Measurements from ENCODE around the gene SGMS2.

DNA sequence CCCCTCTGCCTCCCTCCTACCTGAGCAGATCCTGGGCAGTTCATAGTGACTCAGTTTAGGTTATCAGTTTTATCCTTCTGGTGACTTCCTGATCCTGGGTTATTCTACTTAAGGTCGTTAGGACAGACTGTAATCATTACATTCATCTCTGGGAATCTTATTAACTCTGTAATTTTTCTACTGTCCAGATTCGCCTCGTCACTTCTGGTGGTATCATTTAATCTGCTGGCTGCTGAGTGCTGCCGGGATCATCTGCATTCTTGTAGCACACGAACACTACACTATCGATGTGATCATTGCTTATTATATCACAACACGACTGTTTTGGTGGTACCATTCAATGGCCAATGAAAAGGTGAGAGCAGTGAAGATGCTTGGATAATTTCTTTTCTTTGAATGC is 83.6 kb downstream of the SGMS2 start:
- TF ChIP-seq, protein P1, sequence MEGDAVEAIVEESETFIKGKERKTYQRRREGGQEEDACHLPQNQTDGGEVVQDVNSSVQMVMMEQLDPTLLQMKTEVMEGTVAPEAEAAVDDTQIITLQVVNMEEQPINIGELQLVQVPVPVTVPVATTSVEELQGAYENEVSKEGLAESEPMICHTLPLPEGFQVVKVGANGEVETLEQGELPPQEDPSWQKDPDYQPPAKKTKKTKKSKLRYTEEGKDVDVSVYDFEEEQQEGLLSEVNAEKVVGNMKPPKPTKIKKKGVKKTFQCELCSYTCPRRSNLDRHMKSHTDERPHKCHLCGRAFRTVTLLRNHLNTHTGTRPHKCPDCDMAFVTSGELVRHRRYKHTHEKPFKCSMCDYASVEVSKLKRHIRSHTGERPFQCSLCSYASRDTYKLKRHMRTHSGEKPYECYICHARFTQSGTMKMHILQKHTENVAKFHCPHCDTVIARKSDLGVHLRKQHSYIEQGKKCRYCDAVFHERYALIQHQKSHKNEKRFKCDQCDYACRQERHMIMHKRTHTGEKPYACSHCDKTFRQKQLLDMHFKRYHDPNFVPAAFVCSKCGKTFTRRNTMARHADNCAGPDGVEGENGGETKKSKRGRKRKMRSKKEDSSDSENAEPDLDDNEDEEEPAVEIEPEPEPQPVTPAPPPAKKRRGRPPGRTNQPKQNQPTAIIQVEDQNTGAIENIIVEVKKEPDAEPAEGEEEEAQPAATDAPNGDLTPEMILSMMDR (IDR thresholded peaks at IDR 0.05; ENCODE audit: low read depth, low read length, missing input control): no peak
- TF ChIP-seq, protein P2, sequence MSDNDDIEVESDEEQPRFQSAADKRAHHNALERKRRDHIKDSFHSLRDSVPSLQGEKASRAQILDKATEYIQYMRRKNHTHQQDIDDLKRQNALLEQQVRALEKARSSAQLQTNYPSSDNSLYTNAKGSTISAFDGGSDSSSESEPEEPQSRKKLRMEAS (IDR thresholded peaks at IDR 0.05): no peak
- TF ChIP-seq RAD21 (IDR thresholded peaks at IDR 0.05) (no peak), EGR1 (IDR thresholded peaks at IDR 0.05; ENCODE audit: low read depth in 2 of 2) (no peak), TAF1 (conservative IDR thresholded peaks at IDR 0.05) (no peak)
